Smooth muscle cell (in vitro differentiated cells): ENCODE results near the gene NSFL1C. TPM values are rescaled to one million over a fixed set of nuclear protein-coding genes. Genes with fewer than 3 reads are reported as not detected.

Source experiments
- DNase-seq: peaks from one replicate; lab custom pipeline; 2025; ENCODE audit not compliant: unreplicated experiment; lab: John Stamatoyannopoulos, UW
- H2AFZ ChIP-seq: fragments of 200-600 bp; sonication (generic); 2 replicates; pipeline ENCODE4 v1.6.0; 2016; ENCODE audit warnings: antibody characterized with exemption, low read depth, mild to moderate bottlenecking
- H3F3A ChIP-seq: fragments of 200-600 bp; sonication (generic); 2 replicates; pipeline ENCODE4 v1.6.0; 2017; ENCODE audit warnings: antibody characterized with exemption, low read depth
- H3K27ac ChIP-seq: fragments of 200-600 bp; sonication (generic); 2 replicates; pipeline ENCODE4 v1.5.1; 2016; ENCODE audit warnings: low read depth, mild to moderate bottlenecking
- H3K27me3 ChIP-seq: fragments of 200-600 bp; sonication (generic); 2 replicates; pipeline ENCODE4 v1.6.1; 2016; ENCODE audit warnings: low read depth, mild to moderate bottlenecking
- H3K36me3 ChIP-seq: fragments of 200-600 bp; sonication (generic); 2 replicates; pipeline ENCODE4 v1.5.1; 2016; ENCODE audit warnings: low read depth
- H3K4me1 ChIP-seq: fragments of 200-600 bp; sonication (generic); 2 replicates; pipeline ENCODE4 v1.5.1; 2016; ENCODE audit warnings: low read depth
- H3K4me2 ChIP-seq: fragments of 200-600 bp; sonication (generic); 2 replicates; pipeline ENCODE4 v1.6.0; 2016; ENCODE audit warnings: mild to moderate bottlenecking
- H3K4me3 ChIP-seq: fragments of 200-600 bp; sonication (generic); 2 replicates; pipeline ENCODE4 v1.5.1; 2016; ENCODE audit warnings: mild to moderate bottlenecking
- H3K79me2 ChIP-seq: fragments of 200-600 bp; sonication (generic); 2 replicates; pipeline ENCODE4 v1.6.0; 2016; ENCODE audit warnings: low read depth, mild to moderate bottlenecking
- H3K9ac ChIP-seq: fragments of 200-600 bp; sonication (generic); 2 replicates; pipeline ENCODE4 v1.6.0; 2016; ENCODE audit warnings: low read depth
- H3K9me3 ChIP-seq: fragments of 200-600 bp; sonication (generic); replicated peaks from 2 replicates; pipeline ENCODE4 v1.5.1; 2016; ENCODE audit warnings: low read depth
- H4K20me1 ChIP-seq: fragments of 200-600 bp; sonication (generic); 2 replicates; pipeline ENCODE4 v1.6.0; 2016; ENCODE audit warnings: low read depth
- CTCF ChIP-seq: fragments of 200-600 bp; sonication (generic); IDR thresholded peaks from 2 replicates; pipeline ENCODE4 v1.5.1; 2017; ENCODE audit warnings: borderline replicate concordance, mild to moderate bottlenecking, antibody characterized with exemption; ENCODE audit not compliant: insufficient read depth, poor library complexity, severe bottlenecking
- WGBS: methylation state at CpG from one replicate; pipeline ENCODE4 v1.1.7; 2016; ENCODE audit warnings: low lambda C conversion rate; 5-methylcytosine and 5-hydroxymethylcytosine counted together
- polyA plus RNA-seq: library from polyadenylated mRNA; unstranded; fragments of >200 nt; fragmentation: Nextera tagmentation; extraction: Ambion mirVana; gene quantifications from 2 replicates; pipeline ENCODE4 v1.2.1, GENCODE V29; 2016
- total RNA-seq: library from RNA; depleted of rRNA; stranded (reverse); fragments of >200 nt; gene quantifications from 2 replicates; pipeline ENCODE4 v1.2.3, GENCODE V29; 2014

The NSFL1C gene
- total and polyA plus RNA-seq, 2 experiments from 2014 or later = 31.8 to 82.9 TPM

GRCh38 chr20:1457992-1458391, 8.7 kb downstream of the NSFL1C start:
- no peak overlapping the region for H3K4me2 ChIP-seq
- WGBS = 100% methylated on average over 2 of the region's 2 CpGs
- H3F3A ChIP-seq = no peaks in the 10 kb centered on the region
- no peaks in the 10 kb centered on the region for H3K4me1 ChIP-seq
- H3K9ac ChIP-seq = no peak overlapping the region
- H3K4me3 ChIP-seq = no peak overlapping the region
- H3K27ac ChIP-seq = no peak overlapping the region
- no peaks in the 10 kb centered on the region for H3K9me3 ChIP-seq
- H2AFZ ChIP-seq = no peak overlapping the region
- TF ChIP-seq CTCF = no peak
- peaks cover 26% of the 10 kb centered on the region for H3K79me2 ChIP-seq
- H3K27me3 ChIP-seq = no peaks in the 10 kb centered on the region
- no peak for DNase-seq
- peaks cover 22% of the 10 kb centered on the region for H3K36me3 ChIP-seq
- peaks cover 44% of the 10 kb centered on the region for H4K20me1 ChIP-seq

GRCh38 chr20:1456300-1456699, 10.3 kb downstream of the NSFL1C start:
- H2AFZ ChIP-seq = no peak overlapping the region
- no peak for TF ChIP-seq CTCF
- WGBS = 79% methylated on average over 5 of the region's 5 CpGs
- peaks cover 30% of the 10 kb centered on the region for H4K20me1 ChIP-seq
- H3F3A ChIP-seq = no peaks in the 10 kb centered on the region
- no peak for DNase-seq
- H3K4me3 ChIP-seq = no peak overlapping the region
- H3K4me2 ChIP-seq = no peak overlapping the region
- no peak overlapping the region for H3K9ac ChIP-seq
- no peak overlapping the region for H3K27ac ChIP-seq
- peaks cover 20% of the 10 kb centered on the region for H3K79me2 ChIP-seq
- no peaks in the 10 kb centered on the region for H3K9me3 ChIP-seq
- no peaks in the 10 kb centered on the region for H3K4me1 ChIP-seq
- peaks cover 39% of the 10 kb centered on the region for H3K36me3 ChIP-seq
- H3K27me3 ChIP-seq = no peaks in the 10 kb centered on the region

GRCh38 chr20:1450926-1451491, 15.6 kb downstream of the NSFL1C start:
- DNase-seq = no peak
- Histone ChIP-seq H3K27me3 (no peaks in the 10 kb centered on the region), H3K4me1 (no peaks in the 10 kb centered on the region), H3K79me2 (no peaks in the 10 kb centered on the region), H3K36me3 (peaks cover 58% of the 10 kb centered on the region), H4K20me1 (no peaks in the 10 kb centered on the region), H2AFZ (no peak overlapping the region), H3K27ac (no peak overlapping the region), H3K4me3 (no peak overlapping the region), H3K4me2 (no peak overlapping the region), H3F3A (no peaks in the 10 kb centered on the region), H3K9me3 (no peaks in the 10 kb centered on the region), H3K9ac (no peak overlapping the region)
- TF ChIP-seq CTCF = no peak

GRCh38 chr20:1449370-1449769, 17.3 kb downstream of the NSFL1C start:
- Histone ChIP-seq H3F3A (no peaks in the 10 kb centered on the region), H2AFZ (no peak overlapping the region), H4K20me1 (no peaks in the 10 kb centered on the region), H3K4me1 (no peaks in the 10 kb centered on the region), H3K27me3 (no peaks in the 10 kb centered on the region), H3K36me3 (peaks cover 58% of the 10 kb centered on the region), H3K4me2 (no peak overlapping the region), H3K4me3 (no peak overlapping the region), H3K79me2 (no peaks in the 10 kb centered on the region), H3K9me3 (no peaks in the 10 kb centered on the region), H3K27ac (no peak overlapping the region), H3K9ac (no peak overlapping the region)
- DNase-seq = no peak
- TF ChIP-seq CTCF = no peak
- 96% methylated on average over 6 of the region's 6 CpGs for WGBS
